HS-5 (cell line): ENCODE data around the gene HSF2BP.
"Not testable (repeated sequence)": the region's sequence is repeated elsewhere in the genome, so short reads cannot be mapped to it uniquely, and the experiment has no call there.

Source experiments
- DNase-seq: peaks from one replicate; pipeline ENCODE4 v3.0.0-alpha.2; 2012; ENCODE audit warnings: low read depth

HSF2BP gene

GRCh38 chr21:43659136-43660000 is at the start of gene HSF2BP, which contains the start of gene RRP1B:
TSS of gene HSF2BP (minus strand) at chr21:43659488. CDS start at chr21:43658096, 1,392 bp downstream.
TSS of gene RRP1B (plus strand) at chr21:43659560. CDS start at chr21:43659665, 105 bp downstream.
- DNase-seq: no peak

GRCh38 chr21:43708745-43709381 is 49.6 kb upstream of the HSF2BP start:
- DNase-seq: no peak

- no peak for DNase-seq
Measured at GRCh38 chr21:43707462-43707861, 48.2 kb upstream of the HSF2BP start.

- DNase-seq: no peak
Measured at GRCh38 chr21:43703035-43703880, 44.0 kb upstream of the HSF2BP start.

GRCh38 chr21:43702785-43703034 is 43.4 kb upstream of the HSF2BP start:
- no peak for DNase-seq

GRCh38 chr21:43701936-43702784 is 42.9 kb upstream of the HSF2BP start:
- DNase-seq: no peak

- no peak for DNase-seq
Measured at GRCh38 chr21:43699933-43700599, 40.8 kb upstream of the HSF2BP start.

GRCh38 chr21:43699492-43699777 is 40.1 kb upstream of the HSF2BP start:
- not testable (repeated sequence) for DNase-seq

- no peak for DNase-seq
Measured at GRCh38 chr21:43697758-43698643, 38.7 kb upstream of the HSF2BP start.

GRCh38 chr21:43696214-43696613 is 36.9 kb upstream of the HSF2BP start:
- no peak for DNase-seq

- DNase-seq: no peak
Measured at GRCh38 chr21:43694437-43695079, 35.3 kb upstream of the HSF2BP start.

GRCh38 chr21:43693981-43694380 is 34.7 kb upstream of the HSF2BP start:
- DNase-seq: no peak

- DNase-seq: no peak
Measured at GRCh38 chr21:43692949-43693348, 33.7 kb upstream of the HSF2BP start.

GRCh38 chr21:43691801-43692200 is 32.5 kb upstream of the HSF2BP start:
- DNase-seq: no peak

GRCh38 chr21:43691086-43691795 is 32.0 kb upstream of the HSF2BP start:
- no peak for DNase-seq

- no peak for DNase-seq
Measured at GRCh38 chr21:43690346-43690745, 31.1 kb upstream of the HSF2BP start.

- no peak for DNase-seq
Measured at GRCh38 chr21:43689556-43690337, 30.5 kb upstream of the HSF2BP start.

GRCh38 chr21:43688906-43689305 is 29.6 kb upstream of the HSF2BP start:
- DNase-seq: no peak
